Pons (tissue), 1 donor: ENCODE data around the gene SCARB1.

Source experiments
- DNase-seq: peaks from one replicate; pipeline ENCODE4 v3.0.0-alpha.2; 2016; ENCODE audit warnings: low spot score

SCARB1 gene

GRCh38 chr12:124760560-124760959, 103.1 kb downstream of the SCARB1 start:
- no peak for DNase-seq

- no peak for DNase-seq
Observed at GRCh38 chr12:124759841-124760503, 103.7 kb downstream of the SCARB1 start.

DNA sequence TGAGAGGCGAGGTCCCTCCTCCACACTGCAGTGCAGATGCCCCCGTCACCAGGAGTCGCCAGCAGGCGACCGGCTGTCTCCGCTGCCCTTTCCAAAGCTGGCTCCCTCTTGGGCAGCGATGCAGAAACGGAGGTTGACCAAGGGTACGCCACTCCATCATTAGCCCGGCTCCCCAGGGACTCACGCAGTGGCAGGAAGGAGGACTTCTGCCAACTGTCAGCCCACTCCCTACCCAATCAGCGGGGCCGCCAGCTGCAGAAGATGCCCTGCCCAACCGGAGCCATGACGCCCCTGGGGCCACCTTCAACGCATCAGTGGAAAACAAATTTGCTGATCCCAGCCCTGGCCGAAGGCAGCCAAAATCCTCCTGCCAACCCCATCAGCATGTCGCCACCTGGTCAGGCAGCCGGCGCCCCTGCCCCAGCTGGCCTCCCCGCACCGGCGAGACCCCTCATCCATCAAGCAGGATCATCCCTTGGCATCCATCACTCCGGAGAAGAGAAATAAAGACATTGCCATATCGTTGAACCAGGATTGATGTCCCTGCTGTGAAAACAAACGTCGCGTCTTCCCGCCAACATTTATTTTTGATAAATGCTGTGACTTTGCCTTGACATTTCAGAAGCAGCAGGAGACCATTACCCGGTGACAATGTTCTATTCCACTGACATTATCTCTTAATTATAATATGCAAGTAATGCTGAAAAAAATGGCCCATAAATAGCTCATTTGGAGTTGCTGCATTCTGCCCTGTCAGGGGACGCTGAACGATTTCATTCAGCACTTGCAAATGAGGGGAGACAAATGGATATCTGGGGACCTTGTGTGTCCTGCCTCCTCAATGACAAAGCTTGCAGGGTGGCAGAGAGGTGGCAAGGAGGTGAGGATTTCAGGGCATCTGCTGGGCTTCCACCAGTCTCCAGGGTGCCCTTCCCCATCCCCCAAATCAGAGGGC, 105.1 kb downstream of the SCARB1 start:
- no peak for DNase-seq

DNA sequence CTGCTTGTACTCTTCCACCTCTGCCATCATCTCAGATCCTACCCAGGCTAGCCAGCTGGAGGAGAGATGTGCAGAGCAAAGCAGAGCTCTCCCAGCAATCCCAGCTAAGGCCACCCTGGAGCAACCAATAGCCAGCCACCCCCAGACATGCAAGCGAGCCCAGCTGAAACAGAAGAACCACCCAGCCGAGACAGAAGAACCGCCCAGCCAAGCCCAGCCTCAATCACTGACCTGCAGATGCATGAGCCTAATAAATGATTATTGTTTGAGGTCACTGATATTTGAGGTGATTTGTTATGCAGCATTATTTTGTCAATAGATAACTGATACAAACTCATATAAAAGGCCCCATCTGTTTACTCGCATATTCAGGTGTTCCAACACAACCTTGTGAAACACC, 106.3 kb downstream of the SCARB1 start:
- no peak for DNase-seq

- no peak for DNase-seq
Observed at GRCh38 chr12:124756760-124757159, 106.9 kb downstream of the SCARB1 start.

- no peak for DNase-seq
Observed at GRCh38 chr12:124756166-124756565, 107.5 kb downstream of the SCARB1 start.

DNA sequence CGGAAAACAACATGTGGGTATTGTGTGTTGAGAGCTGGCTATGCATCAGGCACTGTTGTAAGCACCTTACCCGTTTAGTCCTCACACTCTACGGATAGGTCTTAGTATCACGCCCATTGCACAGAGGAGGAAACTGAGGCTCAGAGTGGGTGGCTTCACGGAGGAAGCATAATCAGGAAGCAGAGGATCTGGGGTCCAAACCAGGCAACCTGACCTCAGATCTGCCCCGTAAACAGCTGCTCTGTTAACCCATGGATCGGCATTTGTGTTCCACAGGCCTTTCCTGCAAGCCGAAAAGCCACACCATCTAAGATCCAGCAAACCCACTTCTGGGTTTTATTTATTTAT, 107.9 kb downstream of the SCARB1 start:
- no peak for DNase-seq

GRCh38 chr12:124754949-124755800, 108.5 kb downstream of the SCARB1 start:
- peak; percentile 93 for DNase-seq

DNA sequence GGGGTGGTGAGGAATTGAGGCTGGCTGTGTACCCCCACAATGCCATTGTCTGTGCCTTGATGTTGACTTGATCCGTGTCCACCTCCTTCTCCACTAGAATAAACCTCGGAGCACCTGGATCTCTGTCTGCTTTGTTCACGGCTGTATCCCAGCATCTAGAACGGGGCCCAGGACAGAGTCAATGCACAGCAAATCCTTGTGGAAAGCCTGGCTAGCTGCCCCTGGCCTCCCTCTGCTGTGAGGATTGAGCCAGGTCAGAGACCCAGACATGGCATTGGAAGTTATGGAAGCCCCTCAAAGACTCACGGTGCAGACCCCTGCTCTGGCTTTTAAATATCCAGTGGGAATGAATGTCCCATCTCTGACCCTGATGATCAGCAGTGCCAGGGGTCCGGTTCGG, 109.2 kb downstream of the SCARB1 start:
- DNase-seq, result no peak

GRCh38 chr12:124753993-124754392, 109.7 kb downstream of the SCARB1 start:
- DNase-seq, result no peak

DNA sequence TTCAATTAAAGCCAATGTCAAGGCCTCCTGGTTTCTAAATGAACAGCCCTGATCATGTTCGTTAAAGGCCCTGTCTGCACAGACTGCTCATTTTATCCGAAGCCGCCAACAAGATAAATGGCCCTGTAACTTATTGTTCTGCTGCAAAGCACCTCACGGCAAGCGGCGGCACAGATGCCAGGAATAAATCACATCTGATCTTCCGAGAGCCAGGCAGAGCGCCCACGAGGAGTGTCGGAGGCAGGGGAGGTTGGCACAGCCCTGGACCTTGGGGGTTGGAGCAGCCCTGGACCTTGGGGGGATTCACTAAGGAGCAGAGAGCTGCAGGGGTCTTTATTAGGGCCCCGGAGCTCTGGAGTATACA, 110.5 kb downstream of the SCARB1 start:
- no peak for DNase-seq

GRCh38 chr12:124752437-124753227, 111.0 kb downstream of the SCARB1 start:
- no peak for DNase-seq

DNA sequence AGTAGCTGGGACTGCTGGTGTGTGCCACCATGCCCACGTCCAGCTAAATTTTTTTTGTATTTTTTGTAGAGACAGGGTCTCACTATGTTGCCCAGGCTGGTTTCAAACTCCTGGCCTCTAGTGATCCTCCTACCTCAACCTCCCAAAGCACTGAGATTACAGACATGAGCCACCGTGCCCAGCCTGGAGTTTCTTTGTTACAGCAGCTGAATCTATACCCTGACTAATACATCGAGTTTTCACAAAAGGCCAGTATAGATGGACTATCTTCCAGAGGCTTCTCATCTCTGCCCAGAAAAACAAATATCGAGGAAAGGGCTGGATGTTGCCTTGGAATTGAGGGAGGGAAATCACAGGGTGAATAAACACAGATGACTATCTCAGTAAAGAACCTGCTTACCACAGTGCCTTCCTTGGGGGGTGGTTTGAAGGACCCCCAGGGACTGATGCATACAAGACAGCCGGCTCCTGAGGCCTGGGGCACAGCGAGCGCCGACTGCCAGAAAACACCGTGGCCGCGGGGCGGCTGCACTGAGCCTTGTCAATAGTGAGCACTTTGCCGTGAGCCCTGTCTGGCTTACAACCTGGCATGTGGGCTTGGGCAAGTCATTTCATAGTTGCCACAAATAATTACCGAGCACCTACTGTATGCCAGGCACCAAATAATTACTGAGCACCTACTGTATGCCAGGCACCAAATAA, 111.9 kb downstream of the SCARB1 start:
- DNase-seq, result no peak

- DNase-seq, result no peak
Observed at GRCh38 chr12:124750787-124751471, 112.7 kb downstream of the SCARB1 start.

- DNase-seq, result no peak
Observed at GRCh38 chr12:124750149-124750656, 113.5 kb downstream of the SCARB1 start.

GRCh38 chr12:124749725-124750124, 113.9 kb downstream of the SCARB1 start:
- no peak for DNase-seq

DNA sequence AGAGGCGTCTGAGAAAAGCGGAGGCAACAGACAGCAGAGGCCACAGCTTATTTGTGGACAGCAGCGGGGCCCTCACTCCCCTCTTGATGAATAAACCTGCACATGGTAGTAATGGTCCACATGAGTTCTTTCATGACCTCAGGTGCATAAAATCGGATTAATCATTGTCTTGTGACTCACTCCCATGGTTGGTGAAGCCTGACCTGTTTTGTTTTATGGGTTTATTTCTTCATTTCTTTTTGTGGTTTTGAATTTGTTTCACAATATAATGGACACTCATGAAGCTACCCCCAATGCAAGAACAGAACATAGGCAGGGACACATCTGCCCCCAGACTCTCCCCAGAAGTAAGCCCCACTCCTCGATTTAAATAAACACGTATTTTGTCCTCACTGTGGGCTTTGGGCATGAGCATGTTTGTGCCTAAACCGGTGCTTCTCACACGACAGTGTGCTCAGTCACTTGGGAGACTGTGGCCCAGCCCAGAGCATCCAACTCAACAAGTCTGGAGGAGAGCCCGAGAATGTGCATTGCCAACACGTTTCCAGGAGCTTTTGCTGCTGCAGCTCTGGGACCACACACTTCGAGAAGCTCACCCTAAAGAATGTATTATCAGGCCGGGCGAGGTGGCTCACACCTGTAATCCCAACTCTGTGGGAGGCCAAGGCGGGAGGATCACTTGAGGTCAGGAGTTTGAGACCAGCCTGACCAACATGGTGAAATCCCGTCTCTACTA, 116.1 kb downstream of the SCARB1 start:
- no peak for DNase-seq

DNA sequence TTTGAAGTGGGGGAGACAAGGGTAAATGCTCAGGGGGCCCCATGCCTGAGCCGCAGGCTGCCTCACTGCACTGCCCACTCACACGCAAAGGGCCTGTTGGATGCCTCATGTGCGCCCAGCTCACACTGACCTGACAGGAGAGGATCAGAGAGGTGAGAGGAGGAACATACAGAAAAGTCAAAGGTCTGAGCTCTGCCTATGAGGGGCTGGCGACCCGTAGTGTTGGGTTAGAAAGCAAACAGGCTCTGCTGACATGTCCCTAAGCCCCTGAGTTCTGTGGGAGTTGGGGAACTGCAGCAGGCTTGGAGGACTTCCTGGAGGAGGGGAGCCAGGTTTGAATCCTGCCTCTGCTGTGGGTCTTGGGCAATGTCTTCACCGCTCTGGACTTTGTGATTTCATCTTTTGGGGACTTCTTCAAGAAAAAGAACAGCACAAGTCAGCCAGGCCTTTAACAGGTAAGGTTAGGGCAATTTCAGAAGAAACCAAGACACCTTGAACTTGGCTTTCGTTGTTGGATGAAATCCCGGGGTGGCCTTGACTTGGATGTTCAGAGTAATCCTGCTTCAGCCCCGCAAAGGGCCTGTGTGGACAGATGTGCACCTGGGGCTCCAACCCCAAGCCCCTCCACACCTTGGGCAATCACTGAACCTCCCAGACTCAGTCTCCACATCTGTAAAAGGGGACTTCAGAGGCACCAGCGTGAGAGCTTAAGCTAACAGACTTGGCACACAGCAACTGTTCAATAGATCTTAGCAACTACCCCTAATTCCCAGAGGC, 116.8 kb downstream of the SCARB1 start:
- DNase-seq, result no peak
